HG03342 (cell line): ENCODE results near the gene UNKL.

Source experiments
- ATAC-seq: cut with Tn5 transposase; IDR thresholded peaks from one replicate; pipeline ENCODE4 v1.9.1; 2021; ENCODE audit warnings: mild to moderate bottlenecking, moderate library complexity; ENCODE audit not compliant: unreplicated experiment

UNKL gene

DNA sequence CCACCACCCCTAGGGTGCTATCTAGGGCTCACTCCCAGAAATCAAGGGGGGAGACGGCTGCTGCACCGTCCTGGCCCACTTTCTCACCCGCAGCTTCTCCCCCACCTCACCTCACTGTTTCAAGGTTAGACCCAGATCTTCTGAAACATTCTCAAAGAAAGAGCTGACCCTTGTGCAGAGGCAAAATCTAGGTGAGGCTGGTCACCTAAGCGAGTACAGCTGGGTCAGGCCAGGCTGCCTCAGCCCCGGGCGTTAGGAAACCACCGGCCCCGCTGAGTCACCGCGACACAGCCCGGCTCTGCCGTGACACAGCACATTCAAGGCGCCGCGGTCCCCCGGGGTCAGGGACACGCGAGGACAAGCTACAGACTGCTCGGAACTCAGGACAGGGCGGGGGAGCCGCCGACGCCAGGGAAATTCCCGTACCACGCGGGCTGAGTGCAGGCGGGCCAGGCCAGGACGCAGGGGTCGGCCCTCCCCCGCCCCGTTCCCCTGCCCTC is 35.6 kb downstream of the UNKL start:
- peak; percentile 33 for ATAC-seq

DNA sequence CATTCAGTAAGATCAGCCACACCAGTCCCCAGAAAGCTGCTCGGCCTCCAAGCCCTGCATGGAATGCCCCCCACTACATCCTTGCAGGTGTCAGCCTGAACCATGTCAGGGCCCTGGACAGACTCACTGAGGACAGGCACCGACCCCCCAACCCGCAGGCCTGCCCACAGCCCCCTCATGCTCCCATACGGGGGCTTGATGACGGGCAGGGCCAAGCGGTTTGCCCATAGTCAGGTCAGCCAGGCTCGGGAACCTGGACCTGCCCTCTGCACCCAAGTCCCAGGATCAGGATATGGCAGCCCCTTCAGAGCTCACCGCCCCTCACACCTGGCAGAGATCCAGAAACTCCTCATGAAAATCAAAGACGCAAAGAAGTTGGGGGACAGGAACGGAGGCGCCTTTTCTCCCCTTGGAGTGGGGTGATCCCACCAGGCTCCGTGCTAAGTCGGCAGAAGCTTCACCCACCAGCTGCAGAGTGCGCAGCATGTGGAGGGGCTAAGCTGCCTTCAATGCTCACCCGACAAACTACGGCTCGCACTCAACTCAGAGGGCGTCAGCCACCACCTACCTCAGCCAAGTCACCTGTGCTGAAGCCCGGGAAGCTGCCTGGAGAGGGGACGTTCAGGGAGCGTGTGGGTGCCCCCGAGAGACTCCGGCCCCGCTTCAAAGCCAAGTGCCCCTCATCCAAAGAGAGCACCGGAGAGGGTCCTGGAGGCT is 36.3 kb downstream of the UNKL start:
- no peak for ATAC-seq

DNA sequence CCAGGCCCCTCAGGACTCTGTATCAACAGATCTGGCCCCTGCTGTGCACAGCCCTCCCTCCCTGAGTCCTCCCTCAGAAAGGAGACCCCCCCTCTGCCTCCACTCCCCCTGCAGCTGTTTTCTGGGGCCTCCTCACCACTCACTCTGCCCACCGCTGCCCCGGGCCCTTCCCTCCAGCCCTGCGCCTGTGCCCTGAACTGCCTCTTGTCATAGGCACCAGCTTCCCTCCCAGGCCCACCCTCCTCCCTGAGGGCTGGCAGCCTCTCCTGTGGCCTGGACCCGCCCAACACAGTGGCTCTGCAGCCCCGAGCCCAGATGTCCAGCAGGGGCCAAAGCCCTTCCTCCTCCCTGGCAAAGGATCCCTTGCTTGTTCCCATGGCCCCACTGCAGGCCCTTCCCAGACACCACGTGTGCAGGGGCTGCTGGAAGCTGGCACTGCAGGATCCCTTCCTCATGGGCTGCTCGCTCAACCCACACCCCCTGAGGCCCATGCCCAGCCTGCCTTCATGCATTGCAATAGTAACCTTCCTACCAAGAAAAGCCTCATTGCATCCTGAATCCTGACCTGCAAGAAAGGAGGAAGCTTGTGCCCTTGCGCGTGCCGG is 37.0 kb downstream of the UNKL start:
- no peak for ATAC-seq

DNA sequence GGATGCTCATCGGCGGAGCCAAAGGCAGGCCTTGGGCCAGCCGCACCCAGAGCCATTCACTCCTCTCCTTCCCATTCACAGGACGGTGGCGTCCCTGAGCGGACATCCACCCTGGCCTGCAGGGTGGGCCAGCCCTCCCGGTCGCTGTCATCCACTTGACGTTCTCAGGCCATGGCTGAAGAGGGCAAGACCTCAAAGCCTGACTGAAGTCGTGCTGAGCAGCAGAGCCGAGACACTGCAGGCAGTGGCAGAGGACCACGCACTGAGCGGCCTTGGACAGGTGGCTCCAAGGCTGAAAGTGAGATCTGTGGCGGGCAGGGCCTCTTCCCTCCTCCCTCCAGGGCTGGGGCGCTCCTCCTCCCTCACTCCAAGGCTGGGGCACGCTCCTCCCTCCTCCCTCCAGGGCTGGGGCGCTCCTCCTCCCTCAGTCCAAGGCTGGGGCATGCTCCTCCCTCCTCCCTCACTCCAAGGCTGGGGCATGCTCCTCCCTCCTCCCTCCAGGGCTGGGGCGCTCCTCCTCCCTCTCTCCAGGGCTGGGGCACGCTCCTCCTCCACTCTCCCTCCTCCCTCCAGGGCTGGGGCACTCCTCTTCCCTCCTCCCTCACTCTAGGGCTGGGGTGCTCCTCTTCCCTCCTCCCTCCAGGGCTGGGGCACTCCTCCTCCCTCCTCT is 38.6 kb downstream of the UNKL start:
- no peak for ATAC-seq

- no peak for ATAC-seq
Measured at GRCh38 chr16:1375298-1375640, 39.2 kb downstream of the UNKL start.

DNA sequence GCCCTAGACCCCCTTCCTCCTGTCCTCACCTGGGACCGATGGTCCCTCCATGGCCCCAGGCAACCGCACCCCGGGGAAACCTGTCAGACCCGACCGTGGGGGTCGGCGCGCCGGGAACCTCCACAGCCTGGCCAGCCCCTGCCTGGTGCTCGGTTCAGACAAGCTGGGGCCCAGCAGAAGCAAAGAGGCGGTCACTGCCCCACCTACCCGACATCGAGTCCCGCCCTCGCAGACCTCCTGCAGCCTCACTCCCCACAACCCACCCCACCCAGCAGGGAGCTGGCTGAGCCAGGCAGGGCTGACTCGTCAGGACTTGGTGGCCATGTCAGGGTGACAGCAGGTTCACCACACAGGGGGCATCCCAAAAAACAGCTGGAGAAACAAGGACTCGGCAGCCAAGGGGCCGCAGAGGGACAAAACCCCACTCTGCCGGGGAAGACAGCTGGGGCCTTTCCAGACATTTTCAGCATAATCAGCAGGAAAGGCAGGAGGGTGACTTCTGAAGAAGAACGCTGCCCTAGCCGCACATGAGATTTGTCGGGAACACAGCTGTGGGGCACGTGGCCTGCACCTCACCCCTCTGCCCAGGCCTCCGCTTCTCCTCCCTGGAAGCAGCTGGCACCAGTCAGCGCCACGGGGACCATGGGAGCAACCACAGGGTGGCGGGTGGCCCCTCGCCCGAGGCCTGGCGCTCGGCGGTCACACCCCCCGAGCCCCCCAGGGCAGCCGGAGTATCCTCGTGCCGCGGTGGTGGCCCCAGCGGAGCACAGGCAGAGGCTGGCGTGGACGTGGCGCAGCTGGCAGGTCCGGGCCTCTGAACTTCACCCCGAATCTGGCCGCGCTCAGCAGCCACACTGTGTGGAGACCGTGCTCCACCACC is 39.8 kb downstream of the UNKL start:
- ATAC-seq, result no peak

DNA sequence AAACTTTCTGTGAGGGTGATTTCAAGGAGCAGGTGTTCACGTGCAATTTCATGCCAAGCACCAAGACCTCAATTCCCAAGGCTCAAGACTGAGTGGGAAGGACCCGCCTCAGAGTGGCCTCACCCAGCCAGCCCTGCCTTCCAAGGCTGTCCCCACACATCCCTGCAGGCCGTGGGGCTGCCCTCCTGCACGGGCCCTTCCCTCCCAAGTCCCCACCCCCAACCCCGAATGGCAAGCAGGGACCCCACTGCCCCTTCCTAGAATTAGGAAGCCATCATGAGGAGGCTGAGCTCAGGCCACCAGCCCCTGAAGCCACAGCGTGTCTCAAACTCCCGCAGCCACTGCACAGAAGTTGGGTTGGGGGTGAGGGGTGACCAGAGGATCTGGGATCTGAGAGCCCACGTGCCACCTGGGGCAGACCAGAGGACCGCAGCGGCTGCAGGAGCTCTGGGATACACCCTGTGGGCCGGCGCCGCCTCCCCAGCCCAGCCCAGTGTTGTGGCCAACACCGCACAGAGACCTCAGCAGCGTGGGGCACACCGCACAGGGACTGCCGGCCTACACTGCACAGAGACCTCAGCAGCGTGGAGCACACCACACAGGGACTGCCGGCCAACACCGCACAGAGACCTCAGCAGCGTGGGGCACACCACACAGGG is 42.1 kb downstream of the UNKL start:
- ATAC-seq, result no peak

DNA sequence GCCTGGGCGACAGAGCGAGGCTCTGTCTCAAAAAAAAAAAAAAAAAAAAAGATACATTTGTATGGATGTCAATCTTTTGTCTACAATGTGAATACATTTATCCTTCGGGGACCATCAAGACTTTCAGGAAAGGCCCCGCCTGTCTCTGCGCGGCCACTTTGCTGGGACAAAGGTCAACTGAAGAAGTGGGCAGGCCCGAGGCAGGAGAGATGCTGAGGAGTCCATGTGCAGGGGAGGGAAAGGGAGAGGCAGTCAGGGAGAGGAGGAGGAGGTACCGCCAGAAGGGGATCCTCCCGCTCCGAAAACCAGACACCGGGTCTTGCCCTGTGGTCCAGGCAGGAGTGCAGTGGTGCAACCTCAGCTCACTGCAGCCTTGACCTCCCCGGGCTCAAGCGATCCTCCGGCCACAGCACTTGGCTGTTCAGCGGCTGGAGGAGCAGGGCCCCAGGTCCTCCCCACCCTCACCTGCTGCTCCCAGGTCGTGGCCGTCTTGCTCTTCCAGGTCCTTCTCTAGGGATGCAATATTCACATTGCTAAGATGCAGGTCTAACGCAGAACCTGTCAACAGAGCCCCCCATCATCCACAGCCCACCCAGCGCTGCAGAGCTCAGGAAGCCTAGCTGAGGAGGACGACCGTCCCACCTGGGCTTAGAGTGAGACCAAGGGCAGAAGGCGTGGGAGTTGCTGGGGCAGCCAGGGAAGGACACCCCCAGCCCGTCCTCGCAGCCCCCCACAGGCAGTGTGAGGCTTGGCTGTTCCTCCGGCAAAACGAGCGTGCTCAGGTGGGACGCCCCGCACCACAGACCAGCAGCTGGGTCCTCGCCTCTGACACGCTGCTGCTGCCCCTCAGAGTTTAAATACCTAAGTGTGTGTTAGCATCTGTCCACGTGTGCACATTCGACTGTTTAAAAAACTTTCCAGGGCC is 43.2 kb downstream of the UNKL start:
- no peak for ATAC-seq

GRCh38 chr16:1367486-1368174 is 46.9 kb downstream of the UNKL start:
- no peak for ATAC-seq

GRCh38 chr16:1366712-1367299 is 47.7 kb downstream of the UNKL start:
- ATAC-seq, result no peak

DNA sequence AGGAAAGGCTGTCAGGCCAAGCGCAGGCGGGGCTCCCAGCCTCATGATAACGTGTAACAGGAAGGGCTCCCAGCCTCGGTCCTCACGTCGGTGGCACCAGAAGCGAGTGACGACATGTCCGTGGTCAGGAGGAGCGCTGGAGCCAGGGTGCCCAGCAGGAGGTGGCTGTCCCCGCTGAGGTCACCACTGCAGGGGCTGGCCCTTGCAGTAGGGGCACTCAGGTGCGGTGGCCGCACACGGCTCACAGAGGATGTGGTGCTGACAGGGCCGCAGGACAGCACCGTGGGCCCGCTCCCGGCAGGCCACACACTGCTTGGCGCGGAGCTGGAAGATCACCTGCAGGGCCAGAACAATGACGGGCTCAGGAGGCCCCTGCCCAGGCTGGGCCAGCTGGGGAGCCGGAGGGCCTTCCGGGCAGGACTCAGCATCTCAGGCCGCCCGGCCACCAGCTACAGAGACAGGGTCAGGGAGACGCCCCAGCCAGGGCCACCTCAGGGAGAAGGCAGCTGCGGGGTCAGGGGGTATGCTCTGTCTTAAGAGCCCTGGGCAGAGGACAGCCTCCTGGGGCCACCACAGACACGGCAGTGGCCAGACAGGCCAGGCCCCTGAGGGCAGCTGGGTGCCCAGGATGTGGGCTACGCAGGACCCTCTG is 48.3 kb downstream of the UNKL start:
- ATAC-seq, result no peak

- ATAC-seq, result no peak
Measured at GRCh38 chr16:1364510-1364909, 50.0 kb downstream of the UNKL start.

DNA sequence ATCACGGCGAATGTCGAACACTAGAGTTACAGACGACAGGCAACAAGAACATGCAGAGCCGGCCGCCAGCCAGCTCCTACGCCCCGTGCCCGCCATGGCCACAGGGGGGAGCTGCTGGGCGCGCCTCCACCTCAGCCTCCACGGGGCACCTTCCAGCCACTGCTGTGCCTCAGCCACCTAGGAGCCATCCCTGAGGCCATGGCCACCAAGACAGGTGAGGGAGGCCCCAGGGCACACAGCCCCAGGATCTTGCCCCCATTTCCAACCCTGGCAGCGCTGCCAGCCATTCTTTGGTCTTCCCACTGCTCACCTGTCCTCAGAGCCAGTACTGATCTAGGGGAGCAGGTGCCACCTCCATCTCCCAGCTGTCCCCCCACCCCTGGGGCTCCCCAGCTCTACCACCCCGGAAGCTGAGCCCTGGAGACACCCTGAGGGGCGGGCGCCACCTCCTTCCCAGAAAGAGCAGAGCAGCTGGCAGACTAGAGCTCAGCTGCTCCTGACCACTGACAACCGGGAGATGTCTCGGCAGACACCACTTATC is 50.9 kb downstream of the UNKL start:
- peak; percentile 51 for ATAC-seq

GRCh38 chr16:1362807-1363206 is 51.7 kb downstream of the UNKL start:
- ATAC-seq, result no peak

GRCh38 chr16:1361685-1362360 is 52.7 kb downstream of the UNKL start:
- no peak for ATAC-seq

DNA sequence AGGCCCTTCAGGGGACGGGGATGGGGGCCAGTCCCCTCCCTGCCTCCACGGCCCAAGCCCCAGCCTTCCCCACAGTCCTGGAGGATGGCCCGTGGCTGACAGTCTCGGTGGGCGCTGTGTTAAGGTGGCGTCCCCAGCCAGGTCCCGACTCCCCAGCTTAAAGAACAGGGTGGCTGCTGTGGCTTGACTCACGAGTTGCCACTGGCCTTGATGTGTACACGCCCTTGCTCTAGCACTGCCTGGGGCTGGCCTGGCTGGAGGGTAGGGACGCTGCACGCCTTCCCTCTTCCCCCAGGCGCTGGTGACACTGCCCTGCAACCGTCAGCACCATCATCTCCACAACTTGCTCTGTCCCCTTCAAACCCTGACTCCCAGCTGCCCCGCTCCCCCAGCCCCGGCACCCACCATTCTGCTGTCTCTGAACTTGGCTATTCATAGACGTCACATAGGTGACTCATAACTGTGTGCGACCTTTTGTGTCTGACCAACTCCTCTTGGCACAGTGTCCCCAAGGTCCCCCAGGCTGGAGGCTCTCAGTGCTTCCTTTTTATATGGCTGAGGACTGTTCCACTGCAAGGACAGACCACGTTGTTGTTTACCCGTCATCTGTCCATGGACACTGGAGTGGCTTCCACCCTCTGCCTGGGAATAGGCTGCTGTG is 56.5 kb downstream of the UNKL start:
- ATAC-seq, result no peak
